Parathyroid adenoma (tissue), 2 donors: ENCODE measurements around the gene DDX41.
"Not testable (repeated sequence)": the region's sequence is repeated elsewhere in the genome, so short reads cannot be mapped to it uniquely, and the experiment has no call there.

Experiments
- H2AFZ ChIP-seq: fragments of 300-600 bp; sonication (generic); one replicate; pipeline ENCODE4 v1.7.0; 2017; ENCODE audit warnings: antibody characterized with exemption, mild to moderate bottlenecking
- H3K27ac ChIP-seq: fragments of 300-600 bp; sonication (generic); one replicate; pipeline ENCODE4 v1.7.0; 2017
- H3K27me3 ChIP-seq: fragments of 300-600 bp; sonication (generic); one replicate; pipeline ENCODE4 v1.7.0; 2017; ENCODE audit warnings: low read length; ENCODE audit not compliant: control insufficient read depth, insufficient read depth
- H3K36me3 ChIP-seq: fragments of 300-600 bp; sonication (generic); one replicate; pipeline ENCODE4 v1.7.0; 2017; ENCODE audit warnings: low read length; ENCODE audit not compliant: control insufficient read depth, insufficient read depth
- H3K4me1 ChIP-seq: fragments of 300-600 bp; sonication (generic); one replicate; pipeline ENCODE4 v1.7.0; 2017; ENCODE audit warnings: control low read depth
- H3K4me2 ChIP-seq: fragments of 300-600 bp; sonication (generic); one replicate; pipeline ENCODE4 v1.7.0; 2017; ENCODE audit warnings: low read length
- H3K4me3 ChIP-seq: fragments of 300-600 bp; sonication (generic); one replicate; pipeline ENCODE4 v1.7.0; 2017; ENCODE audit warnings: low read depth, low read length
- H3K79me2 ChIP-seq: fragments of 300-600 bp; sonication (generic); one replicate; pipeline ENCODE4 v1.7.0; 2017; ENCODE audit warnings: control low read depth
- H3K9ac ChIP-seq: fragments of 300-600 bp; sonication (generic); one replicate; pipeline ENCODE4 v1.7.0; 2017; ENCODE audit warnings: mild to moderate bottlenecking
- H3K9me3 ChIP-seq: fragments of 300-600 bp; sonication (generic); one replicate; pipeline ENCODE4 v1.7.0; 2017; ENCODE audit warnings: low read length; ENCODE audit not compliant: control insufficient read depth
- CTCF ChIP-seq: fragments of 300-600 bp; sonication (generic); IDR thresholded peaks from one replicate; pipeline ENCODE4 v1.7.0; 2017; ENCODE audit warnings: antibody characterized with exemption, mild to moderate bottlenecking
- donor health status: primary hyperparathyroidism.

Gene DDX41

GRCh38 chr5:177487144-177487543, 29.6 kb downstream of the DDX41 start:
- Histone ChIP-seq H3K4me3 (no peak overlapping the region), H3K36me3 (no peaks in the 10 kb centered on the region), H3K4me2 (no peak overlapping the region), H3K27me3 (no peaks in the 10 kb centered on the region), H3K79me2 (no peaks in the 10 kb centered on the region), H3K4me1 (no peaks in the 10 kb centered on the region), H3K9me3 (no peaks in the 10 kb centered on the region), H3K27ac (no peak overlapping the region), H2AFZ (no peak overlapping the region), H3K9ac (no peak overlapping the region)
- TF ChIP-seq CTCF: no peak

GRCh38 chr5:177486256-177486655, 30.5 kb downstream of the DDX41 start:
- Histone ChIP-seq H3K9me3 (no peaks in the 10 kb centered on the region), H3K27ac (no peak overlapping the region), H3K27me3 (no peaks in the 10 kb centered on the region), H3K79me2 (no peaks in the 10 kb centered on the region), H2AFZ (no peak overlapping the region), H3K36me3 (no peaks in the 10 kb centered on the region), H3K4me1 (no peaks in the 10 kb centered on the region), H3K9ac (no peak overlapping the region), H3K4me2 (no peak overlapping the region), H3K4me3 (no peak overlapping the region)
- TF ChIP-seq CTCF: no peak

- H2AFZ ChIP-seq, H3K4me2 ChIP-seq, H3K4me3 ChIP-seq, H3K27ac ChIP-seq, H3K9ac ChIP-seq, H3K4me1 ChIP-seq, H3K79me2 ChIP-seq, H3K9me3 ChIP-seq, H3K27me3 ChIP-seq, H3K36me3 ChIP-seq: not testable (repeated sequence)
These were observed 31.0 kb downstream of the DDX41 start for GRCh38 chr5:177485753-177486152.

GRCh38 chr5:177484902-177485549, 31.7 kb downstream of the DDX41 start:
- H3K27me3 ChIP-seq: no peaks in the 10 kb centered on the region
- peaks cover 6% of the 10 kb centered on the region for H3K4me1 ChIP-seq
- H3K9ac ChIP-seq: no peak overlapping the region
- no peak overlapping the region for H3K4me3 ChIP-seq
- H2AFZ ChIP-seq: no peak overlapping the region
- no peak overlapping the region for H3K4me2 ChIP-seq
- H3K79me2 ChIP-seq: no peaks in the 10 kb centered on the region
- peaks cover 2% of the 10 kb centered on the region for H3K36me3 ChIP-seq
- no peaks in the 10 kb centered on the region for H3K9me3 ChIP-seq
- no peak for TF ChIP-seq CTCF
- no peak overlapping the region for H3K27ac ChIP-seq

- no peak overlapping the region for H3K4me3 ChIP-seq
- H3K36me3 ChIP-seq: peaks cover 2% of the 10 kb centered on the region
- H3K79me2 ChIP-seq: no peaks in the 10 kb centered on the region
- no peaks in the 10 kb centered on the region for H3K9me3 ChIP-seq
- no peak overlapping the region for H2AFZ ChIP-seq
- peaks cover 14% of the 10 kb centered on the region for H3K4me1 ChIP-seq
- H3K27me3 ChIP-seq: no peaks in the 10 kb centered on the region
- no peak overlapping the region for H3K9ac ChIP-seq
- H3K4me2 ChIP-seq: no peak overlapping the region
- no peak overlapping the region for H3K27ac ChIP-seq
- TF ChIP-seq CTCF: no peak
These were observed 32.5 kb downstream of the DDX41 start for GRCh38 chr5:177483994-177484901.
